Tibial artery (tissue), 4 donors: Measurements from ENCODE around the gene KRT31.
"Not testable (repeated sequence)": the region's sequence is repeated elsewhere in the genome, so short reads cannot be mapped to it uniquely, and the experiment has no call there.

Experiments
- DNase-seq, 2 donors: peaks; one replicate each; pipeline ENCODE4 v3.0.0-alpha.2; 2019
- H3K27ac ChIP-seq, 2 donors: fragments of 200-600 bp; sonication (generic) in 1 of 2; 1 replicate in 1 of 2; 2 replicates in 1 of 2; pipeline ENCODE4 v1.5.1; 2018 to 2019; ENCODE audit warnings: mild to moderate bottlenecking in 1 of 2
- H3K27me3 ChIP-seq, 2 donors: fragments of 200-600 bp; sonication (generic) in 1 of 2; one replicate each; pipeline versions ENCODE4 v1.5.1 to v1.6.0; 2016 to 2019
- H3K36me3 ChIP-seq, 3 donors: fragments of 200-600 bp; sonication (generic) in 2 of 3; one replicate each; pipeline ENCODE4 v1.5.1; 2016 to 2019; ENCODE audit warnings: mild to moderate bottlenecking in 2 of 3
- H3K4me1 ChIP-seq, 4 donors: fragments of 200-600 bp; sonication (generic) in 2 of 4; 1 replicate in 3 of 4; 2 replicates in 1 of 4; pipeline ENCODE4 v1.5.1; 2016 to 2019
- H3K4me3 ChIP-seq, 2 donors: fragments of 200-600 bp; sonication (generic) in 1 of 2; 1 replicate in 1 of 2; 2 replicates in 1 of 2; pipeline ENCODE4 v1.5.1; 2018 to 2019; ENCODE audit warnings: mild to moderate bottlenecking in 2 of 2
- H3K9me3 ChIP-seq, 3 donors: fragments of 200-600 bp; sonication (generic) in 1 of 3; one replicate each; pipeline ENCODE4 v1.5.1; 2016 to 2019
- CTCF ChIP-seq, 2 experiments: fragments of 200-600 bp in 1 of 2; fragments of 450-650 bp in 1 of 2; IDR thresholded peaks; one replicate each; pipeline ENCODE4 v1.5.1; 2017 to 2019; ENCODE audit warnings: antibody characterized with exemption in 2 of 2, mild to moderate bottlenecking in 1 of 2, moderate library complexity in 1 of 2
- intact Hi-C: fragments of 100-400 bp; cut with DNase I; formaldehyde crosslinking; loops from one replicate; pipeline ENCODE4 v1.15.0; 2023; ENCODE audit warnings: low total_unique reads

Gene KRT31

GRCh38 chr17:41433586-41433985, 36.2 kb upstream of the KRT31 start:
- H3K36me3 ChIP-seq = no peaks in the 10 kb centered on the region
- peaks cover 0 to 5% of the 10 kb centered on the region in 2 donors for H3K27me3 ChIP-seq
- H3K4me1 ChIP-seq = no peaks in the 10 kb centered on the region
- no peak for DNase-seq
- TF ChIP-seq CTCF (IDR thresholded peaks at IDR 0.05) = no peak
- no peak overlapping the region for H3K27ac ChIP-seq
- H3K4me3 ChIP-seq = no peak overlapping the region
- H3K9me3 ChIP-seq = no peaks in the 10 kb centered on the region
- intact Hi-C loops = no loop called here

- H3K4me1 ChIP-seq, intact Hi-C loops, H3K36me3 ChIP-seq, H3K9me3 ChIP-seq, H3K4me3 ChIP-seq, DNase-seq, H3K27me3 ChIP-seq, H3K27ac ChIP-seq: not testable (repeated sequence)
Observed at GRCh38 chr17:41430376-41430775, 33.0 kb upstream of the KRT31 start.

GRCh38 chr17:41429667-41430066, 32.3 kb upstream of the KRT31 start:
- Histone ChIP-seq H3K9me3 (no peaks in the 10 kb centered on the region), H3K27ac (no peak overlapping the region), H3K4me1 (no peaks in the 10 kb centered on the region), H3K4me3 (no peak overlapping the region), H3K36me3 (no peaks in the 10 kb centered on the region), H3K27me3 (peaks cover 0 to 5% of the 10 kb centered on the region in 2 donors)
- TF ChIP-seq CTCF (IDR thresholded peaks at IDR 0.05) = no peak
- DNase-seq = no peak
- intact Hi-C loops = no loop called here

DNA sequence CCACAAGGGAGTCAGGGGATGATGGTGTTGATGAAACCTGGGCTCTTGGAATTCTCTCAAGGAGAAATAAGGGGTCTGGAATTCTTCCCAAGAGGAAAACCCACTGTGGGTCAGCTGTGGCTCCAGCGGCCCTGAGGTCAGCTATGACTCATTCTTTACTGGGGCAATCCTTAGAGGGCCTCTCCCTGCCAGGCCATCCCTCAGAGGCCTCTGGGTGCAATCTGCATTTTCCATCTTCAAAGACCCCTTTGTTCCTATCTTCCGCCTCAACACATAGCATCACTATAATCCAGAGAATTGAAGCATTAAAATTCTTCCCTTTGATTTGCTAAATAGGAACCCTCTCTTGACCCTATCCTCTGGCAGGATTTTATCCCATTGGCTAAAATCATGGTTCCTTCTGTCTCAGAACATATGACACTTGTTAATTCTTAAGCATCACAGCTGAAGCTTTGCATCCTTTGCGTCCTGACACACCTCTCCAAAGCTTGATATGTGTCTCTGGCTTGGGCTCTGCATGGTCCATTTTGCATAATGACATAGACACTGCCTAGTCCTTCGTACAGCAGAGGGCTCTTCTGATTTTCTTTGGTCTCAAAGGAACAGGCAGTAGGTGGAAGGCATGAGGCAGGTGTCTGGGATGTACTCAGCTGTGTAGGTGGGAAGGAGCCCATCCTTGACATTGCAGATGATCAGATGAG, 31.3 kb upstream of the KRT31 start:
- Histone ChIP-seq H3K4me1 (no peaks in the 10 kb centered on the region), H3K4me3 (no peak overlapping the region), H3K36me3 (no peaks in the 10 kb centered on the region), H3K27ac (no peak overlapping the region), H3K9me3 (no peaks in the 10 kb centered on the region), H3K27me3 (peaks cover 0 to 5% of the 10 kb centered on the region in 2 donors)
- no peak for DNase-seq
- TF ChIP-seq CTCF (IDR thresholded peaks at IDR 0.05) = no peak
- intact Hi-C loops = no loop called here

DNA sequence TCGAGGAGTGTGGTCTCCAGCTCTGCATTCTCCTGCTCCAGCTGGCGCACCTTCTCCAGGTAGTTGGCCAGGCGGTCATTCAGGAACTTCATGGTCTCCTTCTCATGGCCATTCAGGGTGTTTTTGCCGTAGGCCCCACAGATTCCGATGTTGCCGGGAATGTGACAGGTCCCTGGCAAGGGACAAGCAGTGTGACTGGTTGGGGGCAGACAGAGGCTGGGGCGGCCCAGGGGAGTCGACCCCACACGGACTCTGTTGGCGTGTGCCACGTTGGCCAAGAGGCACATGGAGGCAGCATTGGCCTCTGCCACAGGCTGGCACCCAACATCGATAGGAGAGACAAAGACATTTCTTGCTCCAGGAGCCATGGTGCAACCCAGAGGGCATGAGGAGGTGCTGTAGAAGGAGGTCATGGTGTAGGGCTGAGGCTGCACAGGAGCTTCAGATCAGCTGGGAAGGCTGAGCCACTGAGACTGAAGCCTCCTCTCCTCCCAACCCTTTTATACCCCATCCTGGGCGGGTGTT, 26.8 kb upstream of the KRT31 start, which contains the start of gene KRT37:
Gene KRT37, minus strand, starts transcription at position 475 of the 525 bp plus-strand sequence. Its CDS starts 62 bp downstream, at position 413.
- Histone ChIP-seq H3K4me3 (no peak within 1 kb of the TSS), H3K36me3 (no peaks in the 10 kb centered on the region), H3K9me3 (no peaks in the 10 kb centered on the region), H3K4me1 (peaks cover 0 to 5% (median 0%) of the 10 kb centered on the region in 4 donors), H3K27me3 (no peaks in the 10 kb centered on the region), H3K27ac (no peak within 1 kb of the TSS)
- DNase-seq = no peak
- intact Hi-C loops = no loop called here
- no peak for TF ChIP-seq CTCF (IDR thresholded peaks at IDR 0.05)

DNA sequence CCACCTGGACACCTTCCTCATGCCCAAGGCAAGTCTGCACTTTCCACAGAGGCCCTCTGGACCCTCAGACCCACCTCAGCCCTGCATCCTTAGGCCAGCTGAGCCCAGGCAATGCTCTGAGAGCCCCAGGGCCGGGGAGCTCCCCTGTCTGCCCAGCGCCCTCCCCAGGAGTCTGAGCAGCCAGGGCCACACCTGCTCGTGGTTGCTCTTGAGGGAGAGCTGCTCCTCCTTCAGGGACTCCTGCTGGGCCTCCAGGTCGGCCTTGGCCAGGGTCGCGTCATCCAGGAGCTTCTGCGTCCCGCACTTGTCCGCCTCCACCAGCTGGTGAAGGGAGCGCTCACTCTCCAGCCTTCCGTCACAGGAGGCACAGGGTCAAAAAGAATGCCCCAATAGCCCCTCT, 25.2 kb upstream of the KRT31 start:
- H3K4me3 ChIP-seq, DNase-seq, intact Hi-C loops, H3K4me1 ChIP-seq, H3K27ac ChIP-seq, H3K9me3 ChIP-seq, H3K36me3 ChIP-seq, H3K27me3 ChIP-seq: not testable (repeated sequence)
